Measurements from ENCODE around the gene CAPN11.
"Not testable (repeated sequence)": the region's sequence is repeated elsewhere in the genome, so short reads cannot be mapped to it uniquely, and the experiment has no call there.

Gene CAPN11

GRCh38 chr6:44176762-44177509 is 18.3 kb downstream of the CAPN11 start:
- no peak for TF ChIP-seq ZNF274 (IDR thresholded peaks at IDR 0.05; ENCODE audit: low read depth, low read length)
- H3K4me3 ChIP-seq (ENCODE audit: low read length): peak overlapping the region; percentile 10; the same call in 1 of the 2 replicates

- H3K4me3 ChIP-seq (ENCODE audit: low read length): no peak overlapping the region
- TF ChIP-seq ZNF274 (IDR thresholded peaks at IDR 0.05; ENCODE audit: low read depth, low read length): no peak
Measured at GRCh38 chr6:44177691-44178423, 19.2 kb downstream of the CAPN11 start.

- H3K4me3 ChIP-seq (ENCODE audit: low read length): no peak overlapping the region
- no peak for TF ChIP-seq ZNF274 (IDR thresholded peaks at IDR 0.05; ENCODE audit: low read depth, low read length)
Measured at GRCh38 chr6:44178424-44179071, 19.9 kb downstream of the CAPN11 start.

- H3K4me3 ChIP-seq (ENCODE audit: low read length): no peak overlapping the region
- no peak for TF ChIP-seq ZNF274 (IDR thresholded peaks at IDR 0.05; ENCODE audit: low read depth, low read length)
Measured at GRCh38 chr6:44179072-44179536, 20.5 kb downstream of the CAPN11 start.

- TF ChIP-seq ZNF274 (IDR thresholded peaks at IDR 0.05; ENCODE audit: low read depth, low read length): no peak
- H3K4me3 ChIP-seq (ENCODE audit: low read length): no peak overlapping the region
Measured at GRCh38 chr6:44179648-44180047, 21.0 kb downstream of the CAPN11 start.

- TF ChIP-seq ZNF274 (IDR thresholded peaks at IDR 0.05; ENCODE audit: low read depth, low read length): no peak
- H3K4me3 ChIP-seq (ENCODE audit: low read length): no peak overlapping the region
Measured at GRCh38 chr6:44180406-44180805, 21.8 kb downstream of the CAPN11 start.

GRCh38 chr6:44180886-44181285 is 22.3 kb downstream of the CAPN11 start:
- H3K4me3 ChIP-seq (ENCODE audit: low read length): no peak overlapping the region
- no peak for TF ChIP-seq ZNF274 (IDR thresholded peaks at IDR 0.05; ENCODE audit: low read depth, low read length)

- H3K4me3 ChIP-seq (ENCODE audit: low read length): not testable (repeated sequence)
Measured at GRCh38 chr6:44181784-44182183, 23.2 kb downstream of the CAPN11 start.

- no peak for TF ChIP-seq ZNF274 (IDR thresholded peaks at IDR 0.05; ENCODE audit: low read depth, low read length)
- no peak overlapping the region for H3K4me3 ChIP-seq (ENCODE audit: low read length)
Measured at GRCh38 chr6:44182911-44183390, 24.3 kb downstream of the CAPN11 start.

GRCh38 chr6:44183783-44184182 is 25.2 kb downstream of the CAPN11 start:
- no peak overlapping the region for H3K4me3 ChIP-seq (ENCODE audit: low read length)
- TF ChIP-seq ZNF274 (IDR thresholded peaks at IDR 0.05; ENCODE audit: low read depth, low read length): no peak

GRCh38 chr6:44185356-44185755 is 26.7 kb downstream of the CAPN11 start:
- not testable (repeated sequence) for H3K4me3 ChIP-seq (ENCODE audit: low read length)

- H3K4me3 ChIP-seq (ENCODE audit: low read length): no peak overlapping the region
- no peak for TF ChIP-seq ZNF274 (IDR thresholded peaks at IDR 0.05; ENCODE audit: low read depth, low read length)
Measured at GRCh38 chr6:44185953-44186634, 27.5 kb downstream of the CAPN11 start.

GRCh38 chr6:44186635-44187025 is 28.0 kb downstream of the CAPN11 start:
- no peak overlapping the region for H3K4me3 ChIP-seq (ENCODE audit: low read length)
- no peak for TF ChIP-seq ZNF274 (IDR thresholded peaks at IDR 0.05; ENCODE audit: low read depth, low read length)

GRCh38 chr6:44188819-44189218 is 30.2 kb downstream of the CAPN11 start:
- no peak overlapping the region for H3K4me3 ChIP-seq (ENCODE audit: low read length)
- no peak for TF ChIP-seq ZNF274 (IDR thresholded peaks at IDR 0.05; ENCODE audit: low read depth, low read length)
